RWPE2 (cell line): Measurements from ENCODE around the gene VTI1A.

Experiments
- ATAC-seq: fragments of 200-7000 bp; cut with Tn5 transposase; 3 replicates; pipeline ENCODE4 v1.9.1; 2021; ENCODE audit warnings: low read depth
- DNase-seq: peaks from one replicate; pipeline ENCODE4 v3.0.0-alpha.2; 2020; ENCODE audit warnings: low spot score
- H3K27ac ChIP-seq: fragments of 450-650 bp; 2 replicates; pipeline ENCODE4 v1.5.1; 2017; ENCODE audit warnings: mild to moderate bottlenecking; ENCODE audit not compliant: poor library complexity, severe bottlenecking
- H3K27me3 ChIP-seq: fragments of 250-450 bp; sonication (Bioruptor Pico); 2 replicates; pipeline ENCODE4 v1.5.1; 2021; ENCODE audit warnings: mild to moderate bottlenecking, moderate library complexity; ENCODE audit not compliant: insufficient read depth, poor library complexity, severe bottlenecking
- H3K36me3 ChIP-seq: fragments of 250-450 bp; sonication (Bioruptor Pico); 2 replicates; pipeline ENCODE4 v1.5.1; 2020; ENCODE audit warnings: low read depth, mild to moderate bottlenecking, moderate library complexity
- H3K4me1 ChIP-seq: fragments of 250-450 bp; sonication (Bioruptor Pico); 2 replicates; pipeline ENCODE4 v1.5.1; 2021; ENCODE audit warnings: mild to moderate bottlenecking, moderate library complexity; ENCODE audit not compliant: insufficient read depth, poor library complexity, severe bottlenecking
- H3K4me3 ChIP-seq: fragments of 250-450 bp; sonication (Bioruptor Pico); 2 replicates; pipeline ENCODE4 v1.5.1; 2021; ENCODE audit warnings: mild to moderate bottlenecking, moderate library complexity; ENCODE audit not compliant: severe bottlenecking
- H3K9me3 ChIP-seq: fragments of 250-450 bp; sonication (Bioruptor Pico); 2 replicates; pipeline ENCODE4 v1.5.1; 2021; ENCODE audit warnings: mild to moderate bottlenecking, moderate library complexity; ENCODE audit not compliant: severe bottlenecking
- CTCF ChIP-seq: fragments of 450-650 bp; IDR thresholded peaks from one replicate; pipeline ENCODE4 v1.5.1; 2017; ENCODE audit warnings: mild to moderate bottlenecking, moderate library complexity; ENCODE audit not compliant: poor library complexity, severe bottlenecking

Gene VTI1A

DNA sequence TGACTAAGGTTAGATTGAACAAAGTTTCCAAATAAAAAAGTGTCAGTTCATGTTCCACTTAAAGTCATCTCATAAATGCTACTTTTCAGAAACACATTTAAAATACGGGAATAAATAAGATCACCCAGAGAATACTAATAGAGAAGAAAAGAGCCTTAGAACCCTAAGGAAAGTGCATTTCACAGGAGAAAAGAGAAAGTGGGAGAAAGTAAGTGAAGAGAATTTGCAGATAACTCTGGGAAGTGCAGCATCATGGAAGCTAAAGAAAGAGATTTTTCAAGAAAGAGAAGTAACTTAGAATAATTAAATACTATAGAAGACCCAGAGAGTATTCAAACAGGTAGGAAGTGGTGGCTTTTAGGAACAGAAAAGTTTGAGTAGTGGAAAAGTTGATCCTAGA is 132.6 kb downstream of the VTI1A start:
- Histone ChIP-seq H3K27me3 (no peaks in the 10 kb centered on the region), H3K4me1 (peaks cover 3% of the 10 kb centered on the region), H3K36me3 (no peaks in the 10 kb centered on the region), H3K9me3 (no peaks in the 10 kb centered on the region), H3K4me3 (no peak overlapping the region), H3K27ac (no peak overlapping the region)
- no peak for ATAC-seq
- no peak for DNase-seq
- TF ChIP-seq CTCF = no peak

DNA sequence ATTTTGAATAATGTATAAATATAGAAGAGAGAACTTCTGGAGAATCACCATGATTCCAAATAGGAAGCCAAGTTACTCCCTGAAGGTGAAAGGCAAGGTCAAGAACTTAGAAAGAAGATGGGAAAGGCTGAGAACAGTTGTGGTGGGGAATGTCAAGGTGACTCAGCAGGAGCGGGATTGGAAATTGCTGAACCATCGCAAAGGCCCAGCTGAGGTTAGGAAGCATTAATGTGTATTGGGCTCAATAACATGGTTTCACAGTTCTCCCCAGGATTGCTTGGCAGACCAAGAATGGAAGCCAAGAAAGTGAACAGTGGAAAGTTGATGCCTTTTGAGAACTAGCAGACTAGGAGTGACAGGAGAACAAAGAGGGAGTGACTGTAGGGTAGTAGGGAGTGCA is 133.3 kb downstream of the VTI1A start:
- TF ChIP-seq CTCF = no peak
- no peak for ATAC-seq

DNA sequence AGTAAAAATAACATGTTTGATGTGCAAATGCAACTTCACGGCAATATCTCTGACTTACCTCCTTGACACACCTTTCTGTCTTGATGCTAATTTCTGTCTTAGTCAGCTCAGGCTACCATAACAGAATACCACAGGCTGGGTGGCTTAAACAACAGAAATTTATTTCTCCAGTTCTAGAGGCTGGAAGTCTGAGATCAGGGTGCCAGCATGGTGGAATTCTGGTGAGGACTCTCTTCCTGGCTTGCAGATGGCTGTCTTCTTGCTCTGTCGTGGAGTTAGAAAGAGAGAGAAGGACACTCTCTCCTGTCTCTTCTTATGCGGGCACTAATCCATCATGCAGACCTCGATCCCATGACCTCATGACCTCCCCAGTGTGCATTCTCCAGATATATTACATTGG is 134.9 kb downstream of the VTI1A start:
- Histone ChIP-seq H3K27me3 (no peaks in the 10 kb centered on the region), H3K4me3 (no peak overlapping the region), H3K4me1 (peaks cover 9% of the 10 kb centered on the region), H3K27ac (no peak overlapping the region), H3K9me3 (no peaks in the 10 kb centered on the region), H3K36me3 (no peaks in the 10 kb centered on the region)
- DNase-seq (no peak), ATAC-seq (no peak)
- TF ChIP-seq CTCF = no peak

More for the DNA sequence above, 133.3 kb downstream of the VTI1A start:
- no peaks in the 10 kb centered on the region for H3K27me3 ChIP-seq
- H3K9me3 ChIP-seq = no peaks in the 10 kb centered on the region
- DNase-seq = no peak
- H3K4me3 ChIP-seq = no peak overlapping the region
- no peak overlapping the region for H3K27ac ChIP-seq
- H3K4me1 ChIP-seq = peaks cover 7% of the 10 kb centered on the region
- H3K36me3 ChIP-seq = no peaks in the 10 kb centered on the region

DNA sequence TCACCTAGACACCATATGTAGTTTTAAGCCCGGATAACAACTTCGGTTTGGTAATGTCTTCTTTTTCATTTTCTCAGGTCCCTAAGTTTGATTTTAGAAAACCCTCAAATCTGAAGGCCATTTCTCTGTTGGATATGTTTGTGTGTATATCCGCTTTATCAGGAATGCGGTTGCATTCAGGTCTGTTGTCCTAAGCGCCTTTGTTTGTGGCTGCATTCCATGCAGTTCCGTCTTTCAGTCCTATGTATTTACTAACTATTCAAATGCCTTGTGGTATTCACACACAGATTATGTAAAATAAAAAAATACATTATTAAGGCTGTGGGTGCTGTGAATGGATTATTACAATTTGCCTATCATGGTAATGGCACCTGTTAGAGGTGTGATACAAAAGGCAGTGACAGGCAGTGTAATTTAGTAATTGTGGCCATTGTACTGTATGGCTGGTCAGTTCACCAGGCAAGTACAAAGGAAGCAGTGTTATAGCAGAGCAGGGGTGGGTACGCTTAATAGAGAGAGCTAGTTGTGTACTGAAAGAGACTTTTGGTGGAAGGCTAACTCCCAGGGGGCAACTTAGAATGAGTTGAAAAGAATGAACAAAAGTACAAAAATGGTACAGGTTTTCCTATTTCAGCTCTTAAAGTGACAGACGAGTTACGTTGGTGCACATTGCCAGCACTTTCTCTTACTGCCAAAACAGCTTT is 136.4 kb downstream of the VTI1A start:
- peaks cover 11% of the 10 kb centered on the region for H3K4me1 ChIP-seq
- no peak overlapping the region for H3K27ac ChIP-seq

More for the DNA sequence above, 136.4 kb downstream of the VTI1A start:
- Histone ChIP-seq H3K9me3 (no peaks in the 10 kb centered on the region), H3K4me3 (no peak overlapping the region), H3K27me3 (no peaks in the 10 kb centered on the region), H3K36me3 (no peaks in the 10 kb centered on the region)
- no peak for TF ChIP-seq CTCF
- no peak for DNase-seq
- ATAC-seq = no peak
